GM18502 (cell line): ENCODE results near the gene ATP11A.

Source experiments
- ATAC-seq: cut with Tn5 transposase; IDR thresholded peaks from one replicate; pipeline ENCODE4 v1.9.1; 2021; ENCODE audit warnings: mild to moderate bottlenecking; ENCODE audit not compliant: unreplicated experiment, poor library complexity

Gene ATP11A

DNA sequence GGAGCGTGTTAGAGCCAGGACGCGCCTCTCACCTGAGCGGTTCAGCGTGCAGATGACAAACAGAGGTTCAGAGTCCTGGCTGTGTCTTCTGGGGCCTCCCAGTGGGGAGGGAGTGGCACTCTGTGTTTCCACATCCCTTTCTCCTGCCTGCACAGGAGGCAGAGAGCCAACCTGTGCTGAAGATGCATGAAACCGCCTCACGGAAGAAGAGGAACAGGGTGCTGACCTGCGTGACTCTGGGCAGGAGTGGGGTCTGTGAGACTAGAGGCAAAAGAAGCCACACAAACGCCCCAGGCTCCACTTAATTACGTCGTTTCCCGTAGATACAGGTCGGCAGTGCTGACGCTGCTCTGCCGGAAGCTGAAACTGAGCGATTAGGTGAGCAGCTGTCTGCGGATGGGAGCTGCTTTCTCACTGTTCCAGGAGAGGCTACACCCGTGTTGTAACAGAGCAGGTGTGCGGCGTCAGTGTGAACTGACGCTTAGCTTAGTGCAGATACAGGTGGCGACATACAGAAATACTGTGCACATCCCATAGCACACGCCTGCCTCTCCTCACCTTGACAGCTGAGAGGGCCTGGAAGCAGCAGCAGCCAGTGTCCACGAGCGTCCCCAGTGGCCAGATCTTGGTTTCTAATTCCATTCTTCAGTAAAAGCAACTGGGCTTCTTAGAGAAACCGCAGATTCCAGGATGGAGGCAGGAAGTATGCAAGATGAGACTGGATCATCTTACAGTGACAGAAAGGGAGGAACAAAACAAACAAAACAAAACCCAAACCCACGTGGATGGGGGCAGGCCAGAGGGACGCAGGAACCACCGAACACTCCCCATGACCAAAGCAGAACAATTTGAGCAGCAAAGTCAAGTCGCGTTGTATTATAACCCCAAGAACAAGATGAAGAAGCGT lies 241.4 kb downstream of the ATP11A start:
- no peak for ATAC-seq

GRCh38 chr13:112932971-112933370 lies 243.1 kb downstream of the ATP11A start:
- ATAC-seq: no peak

DNA sequence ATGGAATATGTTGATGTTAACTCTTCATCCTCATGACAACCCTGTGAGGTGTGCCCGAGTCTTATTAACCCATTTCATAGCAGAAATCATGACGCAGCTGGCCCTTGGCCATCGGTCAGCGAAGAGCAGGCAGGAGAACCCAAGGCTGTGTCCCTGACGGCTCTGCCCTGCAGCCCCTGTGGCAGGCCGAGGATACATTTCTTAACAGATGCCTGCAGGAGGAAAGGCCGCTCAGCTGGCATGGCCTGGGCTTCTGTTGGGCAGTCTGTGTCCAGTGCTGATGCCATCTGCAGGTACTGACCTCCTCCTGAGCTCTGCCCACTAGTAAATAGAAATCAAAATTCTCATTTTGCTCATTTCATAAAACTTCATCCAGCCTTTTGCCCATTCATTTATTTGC lies 243.8 kb downstream of the ATP11A start:
- ATAC-seq: no peak

- no peak for ATAC-seq
These were observed 244.2 kb downstream of the ATP11A start for GRCh38 chr13:112934078-112934477.
